K562 (cell line): Measurements from ENCODE around the gene FRMD1. TPM values are rescaled to one million over a fixed set of nuclear protein-coding genes. Genes with fewer than 3 reads are reported as not detected.

Source experiments
- ATAC-seq: fragments of 200-7000 bp; cut with Tn5 transposase; 3 replicates; pipeline ENCODE4 v1.9.1; 2020; ENCODE audit warnings: moderate library complexity
- BruUV-seq: library from RNA; stranded (reverse); fragments of 400-500 nt; replicated peaks from 2 replicates; lab custom pipeline; 2021; lab: Mats Ljungman, UMichigan
- CTCF ChIA-PET: fragments of 300-600 bp; formaldehyde crosslinking; extraction: SDS; loops from one replicate; lab custom pipeline; 2021; ENCODE audit warnings: low intra/inter-chr PET ratio; lab: Yijun Ruan, JAX
- POLR2A ChIA-PET: fragments of 300-600, 350-650 bp; sonication (Branson Sonifier 250); formaldehyde crosslinking; extraction: SDS; loops from one replicate; lab custom pipeline; 2021; ENCODE audit warnings: antibody characterized with exemption, inconsistent platforms; lab: Yijun Ruan, JAX
- DNase-seq, 4 experiments: peaks; one replicate each; pipeline versions ENCODE4 v3.0.0 to v3.0.0-alpha.2; 2011 to 2018; ENCODE audit warnings: low spot score in 3 of 4, mixed read lengths in 3 of 4; ENCODE audit errors: extremely low read depth in 1 of 4
- FAIRE-seq: peaks from 2 replicates; lab custom pipeline; 2011; peaks lifted over from hg19 to GRCh38; lab: Jason Lieb, UNC
- H2AFZ ChIP-seq: 2 replicates; pipeline ENCODE4 v1.6.0; 2011; ENCODE audit warnings: low read depth, low read length, control low read depth, inconsistent platforms
- H3K27ac ChIP-seq: fragments of 200-600 bp; 3 replicates; pipeline ENCODE4 v1.8.0; 2011; ENCODE audit warnings: low read depth, mild to moderate bottlenecking, control low read depth, inconsistent platforms, low read length, moderate library complexity, mixed read lengths; ENCODE audit errors: extremely low read depth
- H3K27me3 ChIP-seq, 2 experiments: fragments of 300-600 bp in 1 of 2; 2 replicates in 1 of 2; 3 replicates in 1 of 2; pipeline versions ENCODE4 v1.6.0 to v1.8.0; 2011; ENCODE audit warnings: inconsistent platforms in 2 of 2, low read length in 2 of 2, mild to moderate bottlenecking in 1 of 2, mixed read lengths in 1 of 2, moderate library complexity in 1 of 2; ENCODE audit not compliant: control insufficient read depth in 2 of 2, insufficient read depth in 2 of 2
- H3K36me3 ChIP-seq: fragments of 300-600 bp; 3 replicates; pipeline ENCODE4 v1.8.0; 2011; ENCODE audit warnings: mild to moderate bottlenecking, low read length, inconsistent platforms; ENCODE audit not compliant: control insufficient read depth, insufficient read depth
- H3K4me1 ChIP-seq, 2 experiments: fragments of 200-600 bp in 1 of 2; replicated peaks in 1 of 2; 2 replicates in 1 of 2; 3 replicates in 1 of 2; pipeline versions ENCODE4 v1.5.1 to v1.8.0; 2011; ENCODE audit warnings: inconsistent platforms in 2 of 2, low read length in 2 of 2, mild to moderate bottlenecking in 1 of 2, mixed read lengths in 1 of 2, moderate library complexity in 1 of 2; ENCODE audit not compliant: control insufficient read depth in 2 of 2, insufficient read depth in 2 of 2
- H3K4me2 ChIP-seq: 2 replicates; pipeline ENCODE4 v1.6.1; 2011; ENCODE audit warnings: low read length, control low read depth, inconsistent platforms, mixed read lengths; ENCODE audit not compliant: insufficient read depth
- H3K4me3 ChIP-seq: fragments of 200-600 bp; sonication (generic), shearing (Covaris generic); 2 replicates; pipeline ENCODE4 v1.5.1; 2016; ENCODE audit warnings: control low read depth, inconsistent platforms
- H3K79me2 ChIP-seq: fragments of 200-600 bp; 3 replicates; pipeline ENCODE4 v1.8.0; 2011; ENCODE audit warnings: low read length, inconsistent platforms; ENCODE audit not compliant: control insufficient read depth, insufficient read depth
- H3K9ac ChIP-seq, 2 experiments: 2 replicates each; pipeline versions ENCODE4 v1.6.0 to v1.6.1; 2011; ENCODE audit warnings: low read depth in 2 of 2, low read length in 2 of 2, control low read depth in 1 of 2, inconsistent platforms in 1 of 2, mild to moderate bottlenecking in 1 of 2, mixed read lengths in 1 of 2; ENCODE audit not compliant: insufficient read depth in 1 of 2
- H3K9me1 ChIP-seq: one replicate; pipeline ENCODE4 v1.6.0; 2011; ENCODE audit warnings: inconsistent platforms, mild to moderate bottlenecking, low read length, moderate library complexity; ENCODE audit not compliant: control insufficient read depth, insufficient read depth
- H3K9me3 ChIP-seq: replicated peaks from 2 replicates; pipeline ENCODE4 v1.5.1; 2011; ENCODE audit warnings: low read depth, low read length, inconsistent platforms; ENCODE audit not compliant: control insufficient read depth, insufficient read depth
- H4K20me1 ChIP-seq: replicated peaks from 2 replicates; pipeline ENCODE4 v1.6.1; 2011; ENCODE audit warnings: low read length, inconsistent platforms, mixed read lengths; ENCODE audit not compliant: control insufficient read depth, insufficient read depth
- E2F8 ChIP-seq: fragments of 450-650 bp; IDR thresholded peaks from 2 replicates; pipeline ENCODE4 v1.7.1; 2018; ENCODE audit warnings: mild to moderate bottlenecking, low read depth; ENCODE audit not compliant: partially characterized antibody
- ETS2 ChIP-seq: IDR thresholded peaks from 2 replicates; pipeline ENCODE4 v1.6.1; 2016; ENCODE audit warnings: borderline replicate concordance, missing genetic modification characterization, mild to moderate bottlenecking, moderate library complexity, missing compliant biosample characterization; ENCODE audit not compliant: poor library complexity, severe bottlenecking
- FOXO4 ChIP-seq: fragments of 450-650 bp; formaldehyde crosslinking; IDR thresholded peaks from 2 replicates; pipeline ENCODE4 v1.4.0; 2020; ENCODE audit warnings: mild to moderate bottlenecking, moderate library complexity
- FOXP1 ChIP-seq: sonication (generic); formaldehyde crosslinking; IDR thresholded peaks from 2 replicates; pipeline ENCODE4 v1.8.0; 2022; ENCODE audit warnings: mild to moderate bottlenecking, missing genetic modification reagents
- SLC30A9 ChIP-seq: fragments of 250-450 bp; sonication (Bioruptor Pico); IDR thresholded peaks from 2 replicates; pipeline ENCODE4 v1.8.0; 2022; ENCODE audit warnings: mild to moderate bottlenecking, moderate library complexity
- ZBTB1 ChIP-seq: sonication (generic); formaldehyde crosslinking; IDR thresholded peaks from 2 replicates; pipeline ENCODE4 v1.8.1; 2023; ENCODE audit warnings: missing genetic modification reagents, low read depth, mild to moderate bottlenecking, borderline replicate concordance
- ZBTB40 ChIP-seq, 2 experiments: fragments of 450-650 bp in 1 of 2; sonication (generic) in 1 of 2; formaldehyde crosslinking in 1 of 2; IDR thresholded peaks; 2 replicates each; pipeline versions ENCODE4 v1.7.1 to v1.9.0; 2016 to 2022; ENCODE audit warnings: inconsistent platforms in 1 of 2, mild to moderate bottlenecking in 1 of 2, missing genetic modification reagents in 1 of 2
- WGBS: fragments of 100-300 bp; shearing (Covaris generic); methylation state at CpG from one replicate; pipeline ENCODE4 v1.1.6; 2016; ENCODE audit warnings: low coverage, mixed read lengths; ENCODE audit not compliant: insufficient coverage; ENCODE audit errors: missing lambda C conversion rate; 5-methylcytosine and 5-hydroxymethylcytosine counted together
- in situ Hi-C: fragments of 300-500 bp; cut with MboI; formaldehyde crosslinking; loops from 4 replicates; pipeline ENCODE4 v1.15.0; 2018; ENCODE audit warnings: inconsistent platforms, mixed read lengths
- intact Hi-C: fragments of 100-400 bp; cut with micrococcal nuclease; formaldehyde crosslinking; loops from 2 replicates; pipeline ENCODE4 v1.14.2; 2022
- polyA plus RNA-seq, 8 experiments: library from polyadenylated mRNA; depleted of rRNA in 4 of 8; stranded (reverse) in 5 of 8; unstranded in 3 of 8; fragments of >200 nt; fragmentation: Nextera tagmentation in 2 of 8; fragmentation: Illumina TruSeq in 1 of 8; extraction: Ambion mirVana in 2 of 8; extraction: Trizol in 1 of 8; gene quantifications; 2 replicates each; pipeline versions ENCODE4 v1.2.1 to v1.2.3, GENCODE V29; 2011 to 2014; ENCODE audit warnings: inconsistent platforms in 1 of 8, missing spikeins in 1 of 8
- total RNA-seq, 7 experiments: library from RNA; depleted of rRNA in 6 of 7; stranded (reverse); fragments of >200 nt in 6 of 7; fragmentation: Illumina TruSeq in 2 of 7; extraction: Trizol in 2 of 7; gene quantifications; 2 replicates each; pipeline versions ENCODE4 v1.2.1 to v1.2.3, GENCODE V29; 2011 to 2021; ENCODE audit warnings: low replicate concordance in 1 of 7

FRMD1 gene
- total and polyA plus RNA-seq, 9 of the 15 experiments (the other 6 are each of a cell fraction or from before 2014, with no cell fraction given), result 0.01 to 0.04 (median 0.01) TPM; not detected in 6

- intact Hi-C loops (no loop called here), in situ Hi-C loops (no loop called here)
- Histone ChIP-seq H3K9ac (no peak overlapping the region), H3K4me2 (no peak overlapping the region), H3K27me3 (peaks cover 8 to 38% of the 10 kb centered on the region in 2 experiments), H3K4me3 (no peak overlapping the region), H3K9me1 (no peaks in the 10 kb centered on the region), H2AFZ (no peak overlapping the region), H3K27ac (no peak overlapping the region), H3K9me3 (no peaks in the 10 kb centered on the region), H3K4me1 (peaks cover 4 to 10% of the 10 kb centered on the region in 2 experiments; a peak in 4 of 5 replicates), H3K36me3 (no peaks in the 10 kb centered on the region), H4K20me1 (no peaks in the 10 kb centered on the region), H3K79me2 (no peaks in the 10 kb centered on the region)
- no peak for DNase-seq
- no TSS peak for BruUV-seq
- POLR2A ChIA-PET, result interaction anchor here (0.6 kb wide), 1 partner anchor 25 kb away, joined by 3 read pairs; no protein-coding TSS in a partner anchor
- no peak for FAIRE-seq
- CTCF ChIA-PET, result no interaction called here
- no peak for ATAC-seq
- 6% methylated on average over 12 of the region's 12 CpGs for WGBS
- TF ChIP-seq ZBTB1 (CRISPR knock-in tag), result no peak
- no peak for TF ChIP-seq E2F8
- no peak for TF ChIP-seq FOXP1 (CRISPR knock-in tag)
- no peak for TF ChIP-seq SLC30A9 (CRISPR knock-in tag)
- no peak for TF ChIP-seq ETS2 (tag)
- TF ChIP-seq ZBTB40 (IDR thresholded peaks at IDR 0.05), result no peak
- TF ChIP-seq ZBTB40 (CRISPR knock-in tag; IDR thresholded peaks at IDR 0.05), result no peak
- no peak for TF ChIP-seq FOXO4 (CRISPR knock-in tag)
These were observed 30.2 kb upstream of the FRMD1 start for GRCh38 chr6:168109171-168109570.
